Astrocyte of the cerebellum (primary cell): Measurements from ENCODE around the gene CD34.

ENCODE experiments used
- DNase-seq: peaks from one replicate; pipeline ENCODE4 v3.0.0-alpha.2; 2011; ENCODE audit warnings: low read depth
- H3K4me3 ChIP-seq: 2 replicates; pipeline ENCODE4 v1.5.1; 2011; ENCODE audit warnings: mild to moderate bottlenecking, low read depth, low read length, moderate library complexity
- CTCF ChIP-seq: IDR thresholded peaks from 2 replicates; pipeline ENCODE4 v1.5.1; 2012; ENCODE audit warnings: low read length, low read depth, moderate library complexity, mild to moderate bottlenecking; ENCODE audit errors: missing control alignments
- in situ Hi-C: cut with HindIII; loops from 2 replicates; pipeline ENCODE4 v1.10.0; 2017; ENCODE audit warnings: low sequenced_read_pairs

The CD34 gene

GRCh38 chr1:207867136-207868109, 43.5 kb downstream of the CD34 start:
- in situ Hi-C loops = no loop called here
- DNase-seq = no peak
- peak overlapping the region; percentile 50 for H3K4me3 ChIP-seq
- no peak for TF ChIP-seq CTCF

GRCh38 chr1:207866471-207867135, 44.3 kb downstream of the CD34 start:
- no peak for TF ChIP-seq CTCF
- H3K4me3 ChIP-seq = no peak overlapping the region
- in situ Hi-C loops = no loop called here
- DNase-seq = no peak

GRCh38 chr1:207863893-207864535, 46.9 kb downstream of the CD34 start:
- in situ Hi-C loops = no loop called here
- no peak for DNase-seq
- TF ChIP-seq CTCF = no peak
- no peak overlapping the region for H3K4me3 ChIP-seq

- DNase-seq = no peak
- in situ Hi-C loops = no loop called here
- no peak overlapping the region for H3K4me3 ChIP-seq
- TF ChIP-seq CTCF = no peak
Measured at GRCh38 chr1:207862241-207862787, 48.6 kb downstream of the CD34 start.

- H3K4me3 ChIP-seq = no peak overlapping the region
- no peak for TF ChIP-seq CTCF
- in situ Hi-C loops = no loop called here
- DNase-seq = no peak
Measured at GRCh38 chr1:207861442-207862177, 49.3 kb downstream of the CD34 start.
